ENCODE results near the gene NAT8L.

- TF ChIP-seq CTCF (optimal IDR thresholded peaks at IDR 0.05 in 1 of 3, IDR thresholded peaks at IDR 0.05 in 1 of 3, conservative IDR thresholded peaks at IDR 0.05 in 1 of 3; ENCODE audit: extremely low read depth in 1 of 3, insufficient read depth in 2 of 3, low read length in 3 of 3) (no peak), EZH2 (IDR thresholded peaks at IDR 0.05; ENCODE audit: low read length) (no peak)
Observed at GRCh38 chr4:2072971-2073807, 14.1 kb downstream of the NAT8L start.

All from keratinocyte (primary cell).